Kidney (tissue), 14 donors: ENCODE data around the gene FOXN3. TPM values are rescaled to one million over a fixed set of nuclear protein-coding genes. Genes with fewer than 3 reads are reported as not detected.

Experiments used
- DNase-seq, 5 donors: peaks; one replicate each; pipeline ENCODE4 v3.0.0-alpha.2; 2013 to 2020
- FAIRE-seq: peaks from 2 replicates; lab custom pipeline; 2012; peaks lifted over from hg19 to GRCh38; lab: Jason Lieb, UNC
- H3K27ac ChIP-seq, 2 donors: one replicate each; pipeline ENCODE4 v1.7.0; 2013; ENCODE audit warnings: low read depth in 2 of 2, low read length in 2 of 2, inconsistent platforms in 1 of 2
- H3K27me3 ChIP-seq: one replicate; pipeline ENCODE4 v1.7.1; 2013; ENCODE audit warnings: low read length, inconsistent platforms; ENCODE audit not compliant: control insufficient read depth, insufficient read depth
- H3K36me3 ChIP-seq, 3 donors: one replicate each; pipeline versions ENCODE4 v1.7.0 to v1.7.1; 2013; ENCODE audit warnings: low read length in 3 of 3, control low read depth in 1 of 3, inconsistent platforms in 1 of 3; ENCODE audit not compliant: insufficient read depth in 3 of 3, control insufficient read depth in 2 of 3
- H3K4me1 ChIP-seq, 3 donors: one replicate each; pipeline versions ENCODE4 v1.7.0 to v1.7.1; 2013; ENCODE audit warnings: low read length in 3 of 3, inconsistent platforms in 1 of 3, low read depth in 1 of 3; ENCODE audit not compliant: control insufficient read depth in 2 of 3, insufficient read depth in 2 of 3
- H3K4me3 ChIP-seq, 3 donors: one replicate each; pipeline versions ENCODE4 v1.7.0 to v1.8.1; 2013; ENCODE audit warnings: low read length in 3 of 3, control low read depth in 1 of 3, inconsistent platforms in 1 of 3
- H3K9ac ChIP-seq, 3 donors: one replicate each; pipeline versions ENCODE4 v1.7.0 to v1.7.1; 2013; ENCODE audit warnings: low read length in 3 of 3, control low read depth in 1 of 3, inconsistent platforms in 1 of 3
- H3K9me3 ChIP-seq, 3 donors: one replicate each; pipeline versions ENCODE4 v1.7.0 to v1.7.1; 2013; ENCODE audit warnings: low read length in 3 of 3, control low read depth in 1 of 3, inconsistent platforms in 1 of 3; ENCODE audit not compliant: control insufficient read depth in 2 of 3, insufficient read depth in 1 of 3
- CTCF ChIP-seq: IDR thresholded peaks from 3 replicates; pipeline ENCODE4 v1.5.1; 2012; ENCODE audit warnings: mild to moderate bottlenecking, moderate library complexity, borderline replicate concordance; ENCODE audit not compliant: insufficient read depth; ENCODE audit errors: extremely low read depth
- intact Hi-C: fragments of 100-400 bp; cut with DNase I; formaldehyde crosslinking; loops from one replicate; pipeline ENCODE4 v1.11.1; 2022
- polyA plus RNA-seq: library from polyadenylated mRNA; stranded (reverse); fragments of 350-450 nt; fragmentation: Illumina TruSeq; extraction: RNeasy Lipid Tissue Mini Kit (QIAGEN cat#74804); gene quantifications from one replicate; pipeline ENCODE4 v1.2.3, GENCODE V29; 2014; ENCODE audit warnings: low read depth, low replicate concordance; ENCODE audit not compliant: insufficient read depth
- total RNA-seq: library from RNA; stranded (reverse); fragmentation: NEBNext Ultra II Directional; extraction: Animal tissue kit (Norgen Biotek cat#: 25700); gene quantifications from one replicate; pipeline ENCODE4 v1.2.1, GENCODE V29; 2021
- donor health status: control.
- donor health status: control.
- donor health status: control.
- donor health status: control.
- donor health status: control.
- donor health status: DM: yes; HTN: yes; CAD: no.
- donor health status: Normal renal cell carcinoma (clear cell type).

FOXN3 gene
- total and polyA plus RNA-seq, 2 donors from 2014 or later, result 6.4 to 50.1 TPM

GRCh38 chr14:89314274-89314673 is 102.8 kb downstream of the FOXN3 start:
- Histone ChIP-seq H3K9ac (no peak overlapping the region), H3K4me3 (no peak overlapping the region), H3K9me3 (no peaks in the 10 kb centered on the region), H3K4me1 (no peaks in the 10 kb centered on the region), H3K27ac (no peak overlapping the region), H3K27me3 (no peaks in the 10 kb centered on the region), H3K36me3 (no peaks in the 10 kb centered on the region)
- no peak for DNase-seq
- TF ChIP-seq CTCF, result no peak
- FAIRE-seq, result no peak
- intact Hi-C loops, result no loop called here

DNA sequence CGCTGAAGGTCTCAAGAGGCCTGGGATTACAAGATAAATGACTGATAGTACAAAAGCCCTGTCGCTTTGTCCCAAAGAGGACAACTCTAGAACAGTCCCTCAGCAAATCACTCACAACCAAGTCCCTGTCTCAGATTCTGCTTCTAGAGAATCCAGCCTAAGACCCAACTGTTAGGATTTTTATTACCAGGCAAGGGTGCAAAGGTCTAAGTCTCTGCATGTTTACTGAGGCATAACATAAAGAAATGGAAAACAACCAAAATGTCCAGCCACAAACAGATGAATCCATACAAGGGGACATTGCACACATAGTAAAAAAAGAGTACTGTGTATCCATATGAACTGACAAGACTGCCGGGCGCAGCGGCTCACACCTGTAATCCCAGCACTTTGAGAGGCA is 104.1 kb downstream of the FOXN3 start:
- H3K9ac ChIP-seq, result no peak overlapping the region
- no peak for TF ChIP-seq CTCF
- H3K27ac ChIP-seq, result no peak overlapping the region
- DNase-seq (no peak), FAIRE-seq (no peak)
- intact Hi-C loops, result no loop called here
- H3K4me3 ChIP-seq, result no peak overlapping the region
- no peaks in the 10 kb centered on the region for H3K36me3 ChIP-seq
- H3K4me1 ChIP-seq, result no peaks in the 10 kb centered on the region
- no peaks in the 10 kb centered on the region for H3K27me3 ChIP-seq
- H3K9me3 ChIP-seq, result no peaks in the 10 kb centered on the region

GRCh38 chr14:89310211-89310610 is 106.8 kb downstream of the FOXN3 start:
- H3K4me1 ChIP-seq, result peaks cover 0 to 5% (median 0%) of the 10 kb centered on the region in 3 donors
- no peak overlapping the region for H3K9ac ChIP-seq
- no peak for TF ChIP-seq CTCF
- no peak overlapping the region for H3K27ac ChIP-seq
- no peaks in the 10 kb centered on the region for H3K27me3 ChIP-seq
- no peaks in the 10 kb centered on the region for H3K36me3 ChIP-seq
- intact Hi-C loops, result no loop called here
- H3K9me3 ChIP-seq, result no peaks in the 10 kb centered on the region
- no peak for FAIRE-seq
- H3K4me3 ChIP-seq, result no peak overlapping the region
- no peak for DNase-seq

DNA sequence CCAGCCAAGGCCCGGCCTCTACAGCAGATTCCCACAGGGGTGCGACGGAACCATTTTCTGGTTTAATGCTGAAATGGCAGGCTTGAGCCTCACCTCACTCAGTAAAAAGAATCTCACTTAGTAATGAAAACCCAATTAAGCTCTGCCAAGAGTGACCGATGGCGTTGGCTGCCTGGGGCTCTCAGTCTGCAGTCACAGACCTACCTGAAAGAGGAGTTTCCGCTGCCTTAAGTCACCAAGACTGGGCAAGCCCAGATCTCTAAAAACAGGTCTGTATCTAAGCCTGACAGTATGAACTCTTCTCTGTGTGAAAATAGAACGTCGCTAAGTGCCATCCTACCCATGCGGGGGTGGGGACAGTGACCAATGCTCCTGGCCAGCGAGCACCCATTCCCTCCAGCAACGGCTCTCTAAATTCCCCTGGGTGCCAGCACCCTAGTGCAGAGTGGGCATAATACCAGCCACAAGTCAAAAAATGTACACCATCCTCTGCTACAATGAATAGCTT is 107.3 kb downstream of the FOXN3 start:
- H3K4me1 ChIP-seq, result peaks cover 0 to 10% (median 2%) of the 10 kb centered on the region in 3 donors
- no peaks in the 10 kb centered on the region for H3K36me3 ChIP-seq
- no peak for TF ChIP-seq CTCF
- no peak for DNase-seq
- no peaks in the 10 kb centered on the region for H3K9me3 ChIP-seq
- H3K9ac ChIP-seq, result no peak overlapping the region
- H3K4me3 ChIP-seq, result no peak overlapping the region
- H3K27me3 ChIP-seq, result no peaks in the 10 kb centered on the region
- intact Hi-C loops, result no loop called here
- no peak for FAIRE-seq
- H3K27ac ChIP-seq, result no peak overlapping the region
